Activated CD8-positive, alpha-beta memory T cell treated with anti-CD3 and anti-CD28 coated beads, Interleukin-2, amount 50 U/mL, for 24 hours (primary cell): ENCODE data around the gene CLPTM1L.
A peak's percentile ranks its signal among the peaks of the same experiment; 100 is the strongest.
"Not testable (repeated sequence)": the region's sequence is repeated elsewhere in the genome, so short reads cannot be mapped to it uniquely, and the experiment has no call there.

Source experiments
- DNase-seq: peaks from one replicate; pipeline ENCODE4 v3.0.0-alpha.2; 2020; ENCODE audit errors: extremely low read depth

Gene CLPTM1L

GRCh38 chr5:1312993-1313833, 31.7 kb downstream of the CLPTM1L start:
- no peak for DNase-seq

DNA sequence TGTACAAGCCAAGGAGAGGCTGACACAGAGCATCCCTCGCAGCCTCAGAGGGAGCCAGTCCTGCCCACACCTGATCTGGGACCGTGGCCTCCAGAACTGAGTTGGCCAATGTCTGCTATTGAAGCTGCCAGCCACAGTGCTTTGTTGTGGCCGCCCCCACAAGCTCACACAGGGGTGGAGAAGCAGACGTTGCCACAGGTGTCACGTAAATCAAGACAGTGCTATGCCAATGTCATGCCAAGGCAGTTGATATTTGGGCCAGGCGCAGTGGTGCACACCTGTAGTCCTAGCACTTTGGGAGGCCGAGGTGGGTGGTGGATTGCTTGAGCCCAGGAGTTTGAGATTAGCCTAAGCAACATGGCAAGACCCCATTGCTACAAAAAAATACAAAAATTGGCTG, 32.7 kb downstream of the CLPTM1L start:
- DNase-seq = no peak

GRCh38 chr5:1311439-1312055, 33.4 kb downstream of the CLPTM1L start:
- no peak for DNase-seq

- DNase-seq = no peak
These were observed 34.8 kb downstream of the CLPTM1L start for GRCh38 chr5:1310118-1310517.

GRCh38 chr5:1304033-1304432, 40.9 kb downstream of the CLPTM1L start:
- DNase-seq = no peak

- DNase-seq = no peak
These were observed 42.6 kb downstream of the CLPTM1L start for GRCh38 chr5:1302258-1302657.

DNA sequence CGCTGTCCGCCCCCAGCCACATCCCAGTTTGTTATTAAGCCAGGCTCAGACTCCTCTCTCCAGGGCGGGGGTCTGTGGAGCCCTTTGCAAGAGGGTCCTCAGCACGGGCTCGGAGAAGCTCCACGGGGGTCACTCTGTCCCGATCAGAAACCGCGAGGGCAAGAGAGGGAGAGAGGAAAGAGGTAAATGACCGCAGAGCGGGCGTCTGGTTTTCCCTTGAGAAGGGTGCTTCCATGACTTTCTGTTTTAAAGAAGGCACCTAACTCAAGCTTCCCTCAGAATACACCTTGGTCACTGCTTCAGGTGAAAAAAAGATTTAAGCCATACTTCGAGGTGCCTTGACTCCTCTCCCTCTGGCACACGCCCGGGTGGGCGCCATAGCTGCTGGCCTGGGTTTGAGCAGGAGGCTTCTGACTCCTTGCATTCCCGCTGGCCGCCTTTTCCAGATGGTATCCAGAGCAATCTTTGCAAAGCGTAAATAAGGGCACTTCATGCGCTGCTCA, 44.3 kb downstream of the CLPTM1L start:
- DNase-seq = no peak

DNA sequence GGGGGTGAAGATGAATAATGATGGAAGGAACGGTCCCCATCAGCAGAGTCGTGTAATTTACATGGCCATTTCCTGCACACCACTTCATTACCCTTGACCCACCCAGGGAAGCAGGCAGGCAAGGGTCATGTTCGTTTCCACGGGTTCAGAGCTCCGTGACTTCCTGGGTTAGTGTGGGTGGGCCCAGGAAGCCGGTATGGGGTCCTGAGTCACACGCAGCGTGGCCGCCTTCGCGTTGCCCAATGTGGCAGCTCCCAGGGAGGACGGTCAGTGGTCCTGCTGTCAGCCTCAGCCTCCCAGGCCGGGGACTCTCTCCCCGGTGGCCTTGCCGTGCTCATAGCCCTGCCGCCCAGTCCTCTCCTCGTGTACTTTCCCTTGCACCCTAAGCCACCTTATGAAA, 44.9 kb downstream of the CLPTM1L start:
- DNase-seq = no peak

DNA sequence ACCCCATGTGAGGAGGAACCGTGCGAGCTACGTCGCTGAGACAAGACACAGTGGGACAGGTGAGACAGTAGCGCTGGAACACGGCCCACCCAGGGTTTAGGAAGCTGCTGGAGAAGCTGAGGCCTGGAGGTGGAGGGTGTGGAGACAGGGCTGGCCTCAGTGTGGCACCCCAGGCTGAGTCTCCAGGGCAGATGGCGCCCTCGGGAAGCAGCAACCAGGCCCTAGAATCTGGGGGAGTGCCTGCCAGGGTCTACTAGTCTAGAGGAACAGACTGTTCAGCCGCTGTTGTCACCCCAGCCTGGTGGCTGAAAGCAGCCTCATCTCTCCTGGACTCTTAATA, 45.4 kb downstream of the CLPTM1L start:
- no peak for DNase-seq

GRCh38 chr5:1298723-1299510, 46.0 kb downstream of the CLPTM1L start:
- DNase-seq = no peak

GRCh38 chr5:1298067-1298551, 46.8 kb downstream of the CLPTM1L start:
- DNase-seq = no peak

DNA sequence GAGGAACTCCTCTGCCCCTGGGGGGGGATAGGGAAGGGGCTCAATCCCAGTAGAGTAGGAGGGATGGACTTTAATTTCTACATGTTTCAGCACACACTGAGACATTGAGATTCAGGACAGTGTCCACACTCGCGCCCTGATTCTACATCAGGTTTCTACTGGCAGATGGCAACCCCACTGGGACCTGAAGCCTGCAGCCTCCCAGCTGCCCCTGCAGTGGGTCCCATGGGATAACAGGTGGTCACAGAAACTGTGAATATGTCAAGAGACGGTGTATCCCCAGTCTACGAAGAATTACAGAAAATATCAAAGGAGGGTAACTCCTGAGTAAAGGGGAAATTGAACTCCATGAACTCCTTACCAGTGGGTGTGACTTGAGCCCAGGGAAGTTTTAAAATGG, 47.7 kb downstream of the CLPTM1L start:
- no peak for DNase-seq

GRCh38 chr5:1295650-1296037, 49.3 kb downstream of the CLPTM1L start:
- DNase-seq = no peak

GRCh38 chr5:1294835-1295649, 49.9 kb downstream of the CLPTM1L start, which contains the start of gene TERT:
Gene TERT, minus strand, starts transcription at chr5:1295068. Its CDS starts 79 bp downstream, at chr5:1294989.
- DNase-seq = peak; percentile 65

DNA sequence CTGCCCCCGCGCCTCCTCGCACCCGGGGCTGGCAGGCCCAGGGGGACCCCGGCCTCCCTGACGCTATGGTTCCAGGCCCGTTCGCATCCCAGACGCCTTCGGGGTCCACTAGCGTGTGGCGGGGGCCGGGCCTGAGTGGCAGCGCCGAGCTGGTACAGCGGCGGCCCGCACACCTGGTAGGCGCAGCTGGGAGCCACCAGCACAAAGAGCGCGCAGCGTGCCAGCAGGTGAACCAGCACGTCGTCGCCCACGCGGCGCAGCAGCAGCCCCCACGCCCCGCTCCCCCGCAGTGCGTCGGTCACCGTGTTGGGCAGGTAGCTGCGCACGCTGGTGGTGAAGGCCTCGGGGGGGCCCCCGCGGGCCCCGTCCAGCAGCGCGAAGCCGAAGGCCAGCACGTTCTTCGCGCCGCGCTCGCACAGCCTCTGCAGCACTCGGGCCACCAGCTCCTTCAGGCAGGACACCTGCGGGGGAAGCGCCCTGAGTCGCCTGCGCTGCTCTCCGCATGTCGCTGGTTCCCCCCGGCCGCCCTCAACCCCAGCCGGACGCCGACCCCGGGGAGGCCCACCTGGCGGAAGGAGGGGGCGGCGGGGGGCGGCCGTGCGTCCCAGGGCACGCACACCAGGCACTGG, 50.6 kb downstream of the CLPTM1L start:
- no peak for DNase-seq

DNA sequence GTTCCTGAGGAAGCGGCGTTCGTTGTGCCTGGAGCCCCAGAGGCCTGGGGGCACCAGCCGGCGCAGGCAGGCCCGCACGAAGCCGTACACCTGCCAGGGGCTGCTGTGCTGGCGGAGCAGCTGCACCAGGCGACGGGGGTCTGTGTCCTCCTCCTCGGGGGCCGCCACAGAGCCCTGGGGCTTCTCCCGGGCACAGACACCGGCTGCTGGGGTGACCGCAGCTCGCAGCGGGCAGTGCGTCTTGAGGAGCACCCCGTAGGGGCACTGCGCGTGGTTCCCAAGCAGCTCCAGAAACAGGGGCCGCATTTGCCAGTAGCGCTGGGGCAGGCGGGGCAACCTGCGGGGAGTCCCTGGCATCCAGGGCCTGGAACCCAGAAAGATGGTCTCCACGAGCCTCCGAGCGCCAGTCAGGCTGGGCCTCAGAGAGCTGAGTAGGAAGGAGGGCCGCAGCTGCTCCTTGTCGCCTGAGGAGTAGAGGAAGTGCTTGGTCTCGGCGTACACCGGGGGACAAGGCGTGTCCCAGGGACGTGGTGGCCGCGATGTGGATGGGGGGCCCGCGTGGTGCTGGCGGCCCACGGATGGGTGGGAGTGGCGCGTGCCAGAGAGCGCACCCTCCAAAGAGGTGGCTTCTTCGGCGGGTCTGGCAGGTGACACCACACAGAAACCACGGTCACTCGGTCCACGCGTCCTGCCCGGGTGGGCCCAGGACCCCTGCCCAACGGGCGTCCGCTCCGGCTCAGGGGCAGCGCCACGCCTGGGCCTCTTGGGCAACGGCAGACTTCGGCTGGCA, 51.3 kb downstream of the CLPTM1L start:
- DNase-seq = no peak

DNA sequence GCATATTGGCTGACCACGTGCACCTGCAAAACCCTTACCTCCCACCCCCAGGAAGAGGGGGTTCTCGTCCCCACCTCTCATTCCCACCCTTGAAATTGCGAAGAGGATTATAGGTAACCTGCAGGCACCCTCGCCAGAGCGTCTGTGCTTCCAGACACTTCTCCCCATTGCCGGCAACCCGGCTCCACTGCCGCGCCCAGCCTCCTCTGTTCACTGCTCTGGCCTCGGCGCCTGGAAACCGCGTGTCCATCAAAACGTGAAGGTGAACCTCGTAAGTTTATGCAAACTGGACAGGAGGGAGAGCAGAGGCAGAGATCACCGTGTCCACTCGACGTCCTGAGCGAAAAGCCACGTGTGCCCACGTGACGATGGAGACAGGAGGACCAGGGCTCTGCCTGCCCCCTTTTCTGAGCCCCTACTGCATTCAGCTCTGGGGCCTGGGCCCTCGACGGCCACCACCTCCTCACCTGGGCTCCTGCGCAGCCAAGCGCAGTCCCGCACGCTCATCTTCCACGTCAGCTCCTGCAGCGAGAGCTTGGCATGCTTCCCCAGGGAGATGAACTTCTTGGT, 52.0 kb downstream of the CLPTM1L start:
- no peak for DNase-seq

DNA sequence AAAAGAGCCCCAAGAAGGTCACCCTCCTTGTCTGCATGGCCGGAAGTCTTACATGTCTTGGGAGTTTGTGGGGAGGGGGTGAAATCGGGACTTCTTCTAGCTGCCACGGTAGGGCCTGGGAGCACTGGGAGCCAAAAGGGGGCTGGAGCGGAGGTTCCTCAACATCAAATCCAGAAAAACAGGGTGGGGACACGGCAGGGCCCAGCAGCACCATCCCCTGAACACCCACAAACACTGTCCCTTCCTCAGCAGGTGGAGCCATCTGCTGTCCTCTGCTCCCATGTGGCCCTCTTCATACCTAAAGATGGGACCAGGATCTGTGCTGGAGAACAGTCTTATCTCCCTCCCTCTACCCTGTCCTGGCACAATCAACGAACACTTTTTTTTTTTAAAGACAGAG, 52.8 kb downstream of the CLPTM1L start:
- DNase-seq = no peak

GRCh38 chr5:1291611-1292080, 53.3 kb downstream of the CLPTM1L start:
- no peak for DNase-seq

DNA sequence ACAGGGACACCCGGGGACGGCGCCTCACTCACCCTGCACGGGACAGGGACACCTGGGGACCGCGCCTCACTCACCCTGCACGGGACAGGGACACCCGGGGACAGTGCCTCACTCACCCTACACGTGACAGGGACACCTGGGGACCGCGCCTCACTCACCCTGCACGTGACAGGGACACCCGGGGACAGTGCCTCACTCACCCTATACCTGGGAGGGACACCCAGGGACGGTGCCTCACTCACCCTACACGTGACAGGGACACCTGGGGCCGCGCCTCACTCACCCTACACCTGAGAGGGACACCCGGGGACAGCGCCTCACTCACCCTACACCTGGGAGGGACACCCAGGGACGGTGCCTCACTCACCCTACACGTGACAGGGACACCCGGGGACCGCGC, 53.9 kb downstream of the CLPTM1L start:
- DNase-seq = not testable (repeated sequence)
